NCI-H460 (cell line): Measurements from ENCODE around the gene TNPO3. TPM values are rescaled to one million over a fixed set of nuclear protein-coding genes. Genes with fewer than 3 reads are reported as not detected.

ENCODE experiments used
- DNase-seq: peaks from one replicate; pipeline ENCODE4 v3.0.0-alpha.2; 2016; ENCODE audit warnings: low read depth; ENCODE audit errors: extremely low read depth
- polyA plus RNA-seq: library from polyadenylated mRNA; depleted of rRNA; stranded (reverse); fragments of >200 nt; gene quantifications from 2 replicates; pipeline ENCODE4 v1.2.3, GENCODE V29; 2014; cell fraction: nucleus; rRNA removed
- total RNA-seq: library from RNA; depleted of rRNA; stranded (reverse); fragments of >200 nt; shearing (Covaris generic); gene quantifications from 2 replicates; pipeline ENCODE4 v1.2.3, GENCODE V29; 2014; rRNA removed

TNPO3 gene
- total RNA-seq = 55.6 and 60.4 TPM in 2 replicates
- 29.4 and 29.8 TPM in 2 replicates for polyA plus RNA-seq

- DNase-seq = peak; percentile 90
Observed at GRCh38 chr7:129054438-129055293, at the start of gene TNPO3. TSS of gene TNPO3 (minus strand) at chr7:129055111. CDS start at chr7:129054770, 341 bp downstream.

DNA sequence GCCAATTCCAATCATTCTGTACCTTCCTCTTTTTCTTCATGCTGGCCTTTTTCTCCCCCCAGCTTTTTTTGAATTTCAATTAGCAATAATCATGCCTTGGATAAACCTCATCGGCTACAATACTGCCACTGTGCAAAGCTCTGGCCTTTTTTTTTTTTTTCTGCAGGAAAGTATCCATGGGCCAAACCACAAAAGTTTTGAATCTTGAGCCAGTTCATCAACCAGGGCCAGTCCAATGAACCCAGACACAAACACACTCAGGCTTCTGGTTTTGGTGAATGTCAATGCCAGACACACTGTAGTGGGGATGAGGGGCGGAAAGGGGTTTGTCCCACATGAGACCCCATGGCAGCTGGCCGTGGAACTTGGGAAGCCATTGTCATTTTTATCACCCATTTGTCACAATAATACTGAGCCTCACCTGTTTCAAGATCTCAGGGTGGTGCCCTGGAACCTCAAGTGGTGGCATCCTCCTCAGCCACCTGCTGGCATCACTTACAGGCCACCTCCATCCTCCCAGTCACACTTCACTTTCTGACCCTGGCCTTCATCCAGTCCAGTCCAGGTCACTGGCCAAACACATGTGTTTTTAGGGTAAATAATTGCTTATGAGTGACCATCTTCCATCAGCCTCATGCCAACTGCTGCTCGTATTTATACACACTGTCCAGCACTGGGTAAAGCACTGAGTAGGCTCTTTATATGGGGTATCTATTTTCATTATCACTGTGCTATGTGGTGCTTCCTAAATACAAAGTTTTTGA is 48.8 kb upstream of the TNPO3 start:
- no peak for DNase-seq

- DNase-seq = no peak
Observed at GRCh38 chr7:129101746-129102145, 46.8 kb upstream of the TNPO3 start.

- no peak for DNase-seq
Observed at GRCh38 chr7:129100827-129101166, 45.9 kb upstream of the TNPO3 start.

- no peak for DNase-seq
Observed at GRCh38 chr7:129098409-129099084, 43.6 kb upstream of the TNPO3 start.

GRCh38 chr7:129095258-129095657 is 40.3 kb upstream of the TNPO3 start:
- no peak for DNase-seq

DNA sequence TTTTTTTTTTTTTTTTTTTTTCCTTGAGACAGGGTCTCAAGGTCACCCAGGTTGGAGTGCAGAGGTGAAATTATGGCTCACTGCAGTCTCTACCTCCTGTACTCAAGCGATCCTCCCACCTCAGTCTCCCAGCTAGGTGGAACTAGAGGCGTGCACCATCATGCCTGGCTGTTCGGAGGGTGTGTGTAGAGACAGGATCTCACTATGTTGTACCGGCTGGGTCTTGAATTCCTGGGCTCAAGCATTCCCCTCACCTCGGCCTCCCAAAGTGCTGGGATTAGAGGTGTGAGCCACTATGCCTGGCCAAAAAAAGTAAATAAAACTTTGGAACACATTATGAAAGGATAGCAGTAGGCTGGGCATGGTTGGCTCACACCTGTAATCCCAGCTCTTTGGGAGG is 39.6 kb upstream of the TNPO3 start:
- no peak for DNase-seq

DNA sequence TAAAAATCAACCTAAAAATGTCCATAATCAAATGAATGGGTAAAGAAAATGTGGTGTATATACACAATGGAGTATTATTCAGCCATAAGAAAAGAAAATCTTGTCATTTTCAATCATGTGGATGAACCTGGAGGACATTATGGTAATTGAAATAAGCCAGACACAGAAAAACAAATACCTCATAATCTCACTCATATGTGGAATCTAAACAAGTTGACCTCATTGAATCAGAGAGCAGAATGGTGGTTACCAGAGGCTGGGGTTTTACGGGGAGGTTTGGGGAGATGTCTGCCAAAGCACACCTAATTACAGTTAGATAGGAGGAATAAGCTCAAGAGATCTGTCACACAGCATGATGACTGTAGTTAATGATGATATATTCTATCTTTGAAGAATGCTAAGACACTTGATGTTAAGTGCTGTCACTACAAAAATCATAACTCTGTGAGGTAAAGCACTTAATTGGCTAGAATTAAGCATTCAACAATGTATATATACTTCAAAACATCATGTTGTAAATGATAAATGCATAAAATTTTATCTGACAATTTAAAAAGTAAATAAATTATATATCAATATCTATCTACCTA is 39.1 kb upstream of the TNPO3 start:
- DNase-seq = no peak

DNA sequence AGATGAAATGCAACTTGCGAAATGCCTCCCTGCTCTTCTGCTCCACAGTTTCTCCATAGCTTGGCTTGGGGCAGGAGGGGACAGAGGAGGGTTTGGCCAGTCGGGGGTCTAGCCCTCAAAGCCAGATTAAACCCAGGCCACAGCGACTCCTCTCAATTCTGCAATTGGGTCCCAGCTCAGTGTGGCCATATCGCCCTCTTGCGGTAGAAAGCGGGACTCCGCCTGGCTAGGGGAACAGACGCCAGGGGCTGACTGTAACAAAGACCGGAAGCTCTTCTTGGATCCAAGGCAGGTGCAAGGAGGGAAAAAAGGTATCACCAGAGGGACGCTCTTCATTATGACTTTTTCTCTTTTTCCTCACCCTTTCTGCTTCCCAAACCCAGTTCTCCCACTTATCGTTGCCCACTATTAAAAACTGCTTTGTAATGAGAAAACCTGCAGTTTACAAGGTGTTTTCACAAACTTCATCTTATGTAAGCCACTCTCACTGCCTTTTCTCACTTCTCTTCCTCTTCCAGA is 36.6 kb upstream of the TNPO3 start:
- DNase-seq = peak; percentile 75

DNA sequence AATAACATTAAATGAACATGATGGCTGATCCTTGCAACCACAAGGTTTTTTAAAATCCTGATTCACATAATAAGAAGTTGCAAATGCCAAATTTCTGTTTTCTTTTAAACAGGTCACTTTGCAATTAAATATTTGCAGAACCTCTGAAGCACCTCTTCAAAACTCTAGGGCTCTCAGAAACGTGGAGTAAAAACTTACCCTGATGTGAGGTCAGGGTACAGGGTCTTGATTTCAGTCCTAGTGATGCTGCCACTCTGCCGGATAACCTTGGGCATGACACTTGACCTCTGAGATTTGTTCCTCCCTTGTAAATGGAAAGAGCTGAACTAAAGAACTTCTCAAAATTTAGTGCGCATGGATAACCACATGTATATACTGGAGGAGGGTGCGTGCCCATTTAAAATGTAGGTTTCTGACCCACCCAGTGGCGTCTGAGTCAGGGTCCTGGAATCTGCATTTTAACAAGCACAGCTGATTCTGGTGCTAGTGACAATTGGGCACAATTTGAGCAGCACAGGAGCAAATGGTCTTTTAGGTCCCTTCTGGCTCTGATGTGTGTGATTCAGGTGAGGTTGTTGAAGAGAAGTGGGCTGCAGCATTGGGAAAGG is 35.5 kb upstream of the TNPO3 start:
- DNase-seq = no peak

- no peak for DNase-seq
Observed at GRCh38 chr7:129089521-129090212, 34.8 kb upstream of the TNPO3 start.

- DNase-seq = no peak
Observed at GRCh38 chr7:129084801-129085551, 30.1 kb upstream of the TNPO3 start.

GRCh38 chr7:129083525-129083924 is 28.6 kb upstream of the TNPO3 start:
- DNase-seq = no peak

- no peak for DNase-seq
Observed at GRCh38 chr7:129078455-129078854, 23.5 kb upstream of the TNPO3 start.

GRCh38 chr7:129076886-129077285 is 22.0 kb upstream of the TNPO3 start:
- no peak for DNase-seq

- no peak for DNase-seq
Observed at GRCh38 chr7:129074994-129075393, 20.1 kb upstream of the TNPO3 start.

- DNase-seq = no peak
Observed at GRCh38 chr7:129074361-129074871, 19.5 kb upstream of the TNPO3 start.

DNA sequence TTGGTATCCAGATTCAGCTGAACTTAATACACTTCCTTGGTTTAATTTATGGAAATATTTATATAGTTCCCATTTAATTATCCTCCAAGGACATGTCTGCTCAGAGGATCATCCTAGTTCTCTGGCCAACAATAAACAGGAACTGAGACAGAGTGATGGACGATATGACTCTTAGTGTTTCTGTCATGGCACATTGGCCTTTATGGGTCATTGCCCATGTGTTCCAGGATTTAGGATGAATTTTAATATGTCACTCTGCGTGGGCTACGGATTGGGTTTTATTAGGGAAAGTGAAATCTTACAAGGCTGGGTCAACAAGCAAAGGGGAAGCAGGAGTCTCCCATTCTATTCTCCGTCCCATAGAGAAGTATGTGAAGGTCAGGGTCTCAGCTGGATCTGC is 18.8 kb upstream of the TNPO3 start:
- DNase-seq = no peak

DNA sequence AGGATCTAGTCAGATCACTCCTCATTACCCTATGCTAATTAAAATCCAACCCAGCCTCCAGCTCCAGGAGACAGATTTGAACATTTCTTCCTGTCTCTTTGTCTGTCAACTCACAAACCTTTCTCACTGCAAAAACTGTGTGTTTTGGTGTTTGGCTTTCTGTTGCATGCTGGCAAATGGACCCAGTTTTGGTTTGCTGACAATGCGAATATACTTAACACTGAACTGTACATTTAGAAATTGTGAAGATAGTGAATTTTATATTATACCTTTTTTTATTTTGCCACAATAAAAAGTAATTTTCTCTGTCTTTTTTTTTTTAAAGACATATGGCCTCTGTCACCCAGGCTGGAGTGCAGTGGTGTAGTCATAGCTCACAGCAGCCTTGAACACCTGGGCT is 18.3 kb upstream of the TNPO3 start:
- DNase-seq = no peak
